ENCODE data around the gene NEK4.

Gene NEK4

DNA sequence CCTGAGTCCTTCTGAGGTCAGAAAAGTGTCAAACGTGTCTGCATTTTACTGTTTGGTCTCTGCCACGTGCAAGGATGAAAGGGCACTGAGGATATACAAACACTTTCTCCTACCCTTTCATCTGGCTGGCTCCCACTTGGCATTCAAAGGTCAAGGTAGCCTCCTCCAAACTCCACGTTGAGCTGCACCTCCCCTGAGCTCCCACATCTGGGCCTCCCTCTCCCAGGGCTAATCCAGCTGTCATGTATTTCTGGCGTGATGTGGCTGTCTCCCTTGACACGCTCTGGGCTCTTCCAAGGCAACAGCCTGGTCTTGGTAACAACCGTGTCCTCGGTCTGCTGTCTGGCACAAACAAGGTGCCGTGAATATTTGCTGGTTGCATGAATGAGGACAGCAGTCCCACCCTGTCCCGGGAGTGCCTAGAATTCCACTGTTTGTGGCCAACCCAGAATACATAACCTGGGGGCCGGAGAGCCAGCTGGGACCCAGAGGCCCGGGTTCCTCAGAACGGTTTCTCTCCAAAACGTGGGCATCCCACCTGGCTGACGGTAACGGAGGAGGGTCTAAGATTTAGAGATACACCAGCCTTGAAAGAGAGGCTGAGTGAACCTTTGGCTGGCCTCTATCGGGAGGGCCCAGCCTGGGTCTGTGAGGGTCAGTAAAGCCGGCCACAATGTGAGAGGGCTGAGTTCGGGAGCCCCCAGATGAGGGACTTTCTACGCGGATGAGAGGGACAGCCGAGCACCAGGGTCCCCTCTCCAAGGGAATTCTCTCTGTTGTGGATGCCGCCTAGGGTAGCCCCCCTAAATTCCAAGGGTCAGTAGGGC lies 65.9 kb downstream of the NEK4 start:
- no peaks in the 10 kb centered on the region for H3K9me3 ChIP-seq (ENCODE audit: severe bottlenecking)
- H3K27ac ChIP-seq (ENCODE audit: poor library complexity, severe bottlenecking) = peak overlapping the region; percentile 64
- H3K4me1 ChIP-seq (ENCODE audit: insufficient read depth, poor library complexity, severe bottlenecking) = peaks cover 9% of the 10 kb centered on the region
- TF ChIP-seq, protein P1, sequence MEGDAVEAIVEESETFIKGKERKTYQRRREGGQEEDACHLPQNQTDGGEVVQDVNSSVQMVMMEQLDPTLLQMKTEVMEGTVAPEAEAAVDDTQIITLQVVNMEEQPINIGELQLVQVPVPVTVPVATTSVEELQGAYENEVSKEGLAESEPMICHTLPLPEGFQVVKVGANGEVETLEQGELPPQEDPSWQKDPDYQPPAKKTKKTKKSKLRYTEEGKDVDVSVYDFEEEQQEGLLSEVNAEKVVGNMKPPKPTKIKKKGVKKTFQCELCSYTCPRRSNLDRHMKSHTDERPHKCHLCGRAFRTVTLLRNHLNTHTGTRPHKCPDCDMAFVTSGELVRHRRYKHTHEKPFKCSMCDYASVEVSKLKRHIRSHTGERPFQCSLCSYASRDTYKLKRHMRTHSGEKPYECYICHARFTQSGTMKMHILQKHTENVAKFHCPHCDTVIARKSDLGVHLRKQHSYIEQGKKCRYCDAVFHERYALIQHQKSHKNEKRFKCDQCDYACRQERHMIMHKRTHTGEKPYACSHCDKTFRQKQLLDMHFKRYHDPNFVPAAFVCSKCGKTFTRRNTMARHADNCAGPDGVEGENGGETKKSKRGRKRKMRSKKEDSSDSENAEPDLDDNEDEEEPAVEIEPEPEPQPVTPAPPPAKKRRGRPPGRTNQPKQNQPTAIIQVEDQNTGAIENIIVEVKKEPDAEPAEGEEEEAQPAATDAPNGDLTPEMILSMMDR (IDR thresholded peaks at IDR 0.05; ENCODE audit: poor library complexity, severe bottlenecking) = no peak
- no peaks in the 10 kb centered on the region for H3K27me3 ChIP-seq (ENCODE audit: insufficient read depth, poor library complexity, severe bottlenecking)
- H3K4me3 ChIP-seq (ENCODE audit: severe bottlenecking) = peak overlapping the region; percentile 97
- DNase-seq (ENCODE audit: low spot score) = no peak
- H3K36me3 ChIP-seq (ENCODE audit: low read depth) = peaks cover 31% of the 10 kb centered on the region
- ATAC-seq (ENCODE audit: low read depth) = peak; percentile 22

DNA sequence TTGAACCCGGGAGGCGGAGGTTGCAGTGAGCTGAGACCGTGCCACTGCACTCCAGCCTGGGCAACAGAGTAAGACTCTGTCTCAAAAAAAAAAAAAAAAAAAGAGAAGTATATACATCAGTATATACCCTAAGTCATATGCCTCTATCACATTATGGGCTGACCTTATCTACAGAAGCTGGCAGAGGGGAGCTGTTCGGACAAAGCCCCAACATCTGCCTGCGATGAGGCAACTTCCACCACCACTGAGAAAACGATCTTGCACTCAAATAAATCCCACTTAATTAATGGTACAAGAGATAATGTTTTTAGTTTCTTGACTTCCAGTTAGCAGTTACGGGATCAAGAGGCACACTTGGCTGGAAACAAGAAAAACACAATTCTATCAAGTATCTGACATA lies 67.4 kb downstream of the NEK4 start:
- ATAC-seq (ENCODE audit: low read depth) (no peak), DNase-seq (ENCODE audit: low spot score) (no peak)
- no peaks in the 10 kb centered on the region for H3K27me3 ChIP-seq (ENCODE audit: insufficient read depth, poor library complexity, severe bottlenecking)
- no peak overlapping the region for H3K4me3 ChIP-seq (ENCODE audit: severe bottlenecking)
- H3K9me3 ChIP-seq (ENCODE audit: severe bottlenecking) = no peaks in the 10 kb centered on the region
- H3K36me3 ChIP-seq (ENCODE audit: low read depth) = peaks cover 38% of the 10 kb centered on the region
- TF ChIP-seq, protein P1 (IDR thresholded peaks at IDR 0.05; ENCODE audit: poor library complexity, severe bottlenecking) = no peak
- peaks cover 9% of the 10 kb centered on the region for H3K4me1 ChIP-seq (ENCODE audit: insufficient read depth, poor library complexity, severe bottlenecking)
- H3K27ac ChIP-seq (ENCODE audit: poor library complexity, severe bottlenecking) = no peak overlapping the region

DNA sequence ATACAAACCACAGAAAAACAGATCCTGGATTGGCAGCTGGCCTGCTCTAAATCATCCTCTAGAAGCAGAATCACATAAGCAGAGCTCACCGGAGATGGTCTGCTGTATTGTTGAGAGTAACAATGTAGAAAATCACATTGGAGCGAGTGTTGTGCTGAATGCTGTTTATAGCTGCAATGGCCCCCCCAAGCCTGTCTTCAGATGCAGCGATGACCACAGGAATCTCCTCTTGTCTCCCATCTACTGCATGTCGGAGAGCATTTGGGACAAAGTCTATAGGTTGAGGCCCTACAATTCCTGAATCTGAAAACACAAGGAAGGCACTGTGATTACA lies 73.1 kb downstream of the NEK4 start:
- TF ChIP-seq, protein P1 (IDR thresholded peaks at IDR 0.05; ENCODE audit: poor library complexity, severe bottlenecking) = no peak
- Histone ChIP-seq H3K4me1 (ENCODE audit: insufficient read depth, poor library complexity, severe bottlenecking) (no peaks in the 10 kb centered on the region), H3K9me3 (ENCODE audit: severe bottlenecking) (no peaks in the 10 kb centered on the region), H3K27me3 (ENCODE audit: insufficient read depth, poor library complexity, severe bottlenecking) (no peaks in the 10 kb centered on the region), H3K27ac (ENCODE audit: poor library complexity, severe bottlenecking) (no peak overlapping the region), H3K4me3 (ENCODE audit: severe bottlenecking) (no peak overlapping the region), H3K36me3 (ENCODE audit: low read depth) (peaks cover 87% of the 10 kb centered on the region)
- DNase-seq (ENCODE audit: low spot score) (no peak), ATAC-seq (ENCODE audit: low read depth) (0 out of 3 replicates have a peak, but pooled peaks have one; percentile 4)

DNA sequence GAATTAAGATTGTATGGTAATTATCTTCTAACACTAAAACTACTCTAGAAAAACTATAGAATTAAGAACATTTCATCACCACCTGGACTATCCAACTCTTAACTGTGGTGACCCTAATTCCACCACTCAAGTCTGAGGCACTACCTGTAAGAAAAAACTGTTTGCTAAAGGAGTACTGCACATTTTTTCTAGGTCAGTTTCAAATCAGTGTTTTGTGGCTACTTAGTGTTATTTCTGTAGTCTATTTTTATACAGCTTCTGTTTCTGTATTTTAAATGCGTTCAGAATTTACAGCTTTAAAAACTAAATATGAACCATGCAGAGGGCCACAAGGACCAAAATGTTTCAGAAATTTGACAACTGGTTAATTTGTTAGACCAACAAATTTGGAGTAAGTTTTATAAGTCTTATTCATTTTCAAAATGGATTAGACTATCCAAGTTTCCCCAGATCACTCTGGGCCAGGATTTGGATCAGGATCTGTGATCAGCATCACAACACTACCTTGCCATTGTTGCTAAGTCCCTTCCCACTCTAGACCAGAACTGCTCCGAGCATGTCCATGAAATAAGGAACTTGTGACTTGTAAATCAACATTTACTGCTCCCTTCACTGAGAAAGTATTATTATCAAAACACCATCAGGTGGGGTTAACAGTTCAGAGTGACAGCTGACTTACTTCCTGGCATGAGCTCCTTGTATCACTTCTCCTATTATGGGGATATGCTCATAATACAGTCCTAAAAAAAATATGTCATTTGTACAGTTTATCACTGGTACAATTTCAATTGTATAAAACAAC lies 73.7 kb downstream of the NEK4 start:
- ATAC-seq (ENCODE audit: low read depth) (no peak; the same call in 2 of the 3 replicates), DNase-seq (ENCODE audit: low spot score) (no peak)
- TF ChIP-seq, protein P1 (IDR thresholded peaks at IDR 0.05; ENCODE audit: poor library complexity, severe bottlenecking) = no peak
- no peaks in the 10 kb centered on the region for H3K4me1 ChIP-seq (ENCODE audit: insufficient read depth, poor library complexity, severe bottlenecking)
- no peak overlapping the region for H3K4me3 ChIP-seq (ENCODE audit: severe bottlenecking)
- peaks cover 92% of the 10 kb centered on the region for H3K36me3 ChIP-seq (ENCODE audit: low read depth)
- no peaks in the 10 kb centered on the region for H3K9me3 ChIP-seq (ENCODE audit: severe bottlenecking)
- no peak overlapping the region for H3K27ac ChIP-seq (ENCODE audit: poor library complexity, severe bottlenecking)
- no peaks in the 10 kb centered on the region for H3K27me3 ChIP-seq (ENCODE audit: insufficient read depth, poor library complexity, severe bottlenecking)

Measured in RWPE2 (cell line).